DMS 273 treated with DMSO at 0.1 percent for 48 hours (cell line): ENCODE results near the gene STX3.
"Not testable (repeated sequence)": the region's sequence is repeated elsewhere in the genome, so short reads cannot be mapped to it uniquely, and the experiment has no call there.

Source experiments
- DNase-seq: peaks from one replicate; lab custom pipeline; 2025; lab: John Stamatoyannopoulos, UW

STX3 gene

DNA sequence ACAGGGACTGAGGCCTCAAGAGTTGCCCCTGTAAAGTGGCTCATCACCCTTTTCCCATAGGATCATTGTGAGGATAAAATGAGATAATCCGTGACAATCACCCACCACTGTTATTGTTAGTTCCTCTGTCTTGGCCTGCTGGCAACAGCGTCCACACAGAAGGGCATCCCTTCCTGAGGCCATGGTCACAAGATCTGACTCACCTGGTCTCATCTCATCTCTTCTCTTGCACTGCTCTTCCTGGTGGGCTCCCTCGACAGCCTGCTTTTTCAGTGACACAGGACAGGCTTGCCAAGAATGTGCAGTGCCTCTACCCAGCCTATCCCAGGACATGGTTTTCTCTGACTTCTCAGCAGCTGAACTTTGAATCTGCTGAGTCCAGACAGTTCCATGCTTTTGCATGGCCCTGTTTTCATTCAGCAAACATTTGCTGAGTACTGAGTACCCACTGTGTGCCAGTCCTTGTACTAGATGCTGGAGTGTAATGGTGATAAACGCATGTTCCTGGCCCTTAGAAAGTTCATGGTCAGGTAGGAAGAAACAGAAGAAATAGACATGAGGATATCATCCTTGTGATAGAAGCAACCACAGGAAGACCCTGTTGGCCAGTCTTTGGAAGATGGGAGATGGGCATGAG, 3.3 kb downstream of the STX3 start:
- DNase-seq, result no peak

GRCh38 chr11:59759900-59760299, 4.7 kb downstream of the STX3 start:
- no peak for DNase-seq

DNA sequence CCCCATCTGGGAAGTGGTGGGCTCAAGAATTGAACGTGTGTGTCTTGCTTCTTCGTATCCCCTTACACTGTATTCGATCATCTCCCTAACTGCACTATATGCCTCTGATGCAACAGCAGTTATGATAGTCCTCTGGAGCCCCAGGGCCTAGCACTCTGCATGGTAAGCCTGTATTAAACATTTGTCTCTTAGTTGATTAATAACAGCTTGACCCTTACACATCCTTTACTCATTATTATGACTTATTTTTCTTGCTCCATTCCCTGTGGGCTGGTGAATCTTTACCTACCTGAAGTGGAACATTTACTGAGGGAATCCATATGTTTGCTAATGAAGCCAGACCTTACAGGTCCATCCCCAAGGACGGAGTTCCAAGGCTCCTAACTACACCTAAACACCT, 5.6 kb downstream of the STX3 start:
- DNase-seq, result no peak

- no peak for DNase-seq
These were observed 6.8 kb downstream of the STX3 start for GRCh38 chr11:59761993-59762392.

DNA sequence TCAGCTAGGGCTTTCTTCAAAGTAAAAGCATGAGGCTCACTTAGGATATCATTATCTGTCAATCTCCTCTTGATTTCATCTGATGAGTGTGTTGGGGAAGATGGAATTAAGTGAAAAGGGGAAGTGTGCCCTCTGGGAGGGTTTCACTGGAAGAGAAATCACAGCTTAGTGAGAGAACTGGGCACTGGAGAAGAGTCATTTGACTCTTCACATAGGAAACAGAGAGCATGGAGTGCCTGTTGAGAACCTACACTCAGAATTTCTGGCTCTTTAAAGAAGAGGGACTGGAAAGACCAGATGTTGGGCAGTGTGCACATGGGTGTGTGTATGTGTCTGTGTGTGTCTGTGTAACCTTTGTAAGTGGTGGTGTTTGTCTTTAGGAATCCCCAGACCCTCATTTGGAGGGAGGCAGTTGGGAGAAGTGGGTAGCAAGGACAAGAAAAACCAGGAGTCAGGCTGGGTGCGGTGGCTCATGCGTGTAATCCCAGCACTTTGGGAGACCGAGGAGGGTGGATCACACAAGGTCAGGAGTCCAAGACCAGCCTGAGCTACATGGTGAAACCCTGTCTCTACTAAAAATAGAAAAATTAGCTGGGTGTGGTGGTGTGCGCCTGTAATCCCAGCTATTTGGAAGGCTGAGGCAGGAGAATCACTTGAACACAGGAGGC, 10.0 kb downstream of the STX3 start:
- no peak for DNase-seq

DNA sequence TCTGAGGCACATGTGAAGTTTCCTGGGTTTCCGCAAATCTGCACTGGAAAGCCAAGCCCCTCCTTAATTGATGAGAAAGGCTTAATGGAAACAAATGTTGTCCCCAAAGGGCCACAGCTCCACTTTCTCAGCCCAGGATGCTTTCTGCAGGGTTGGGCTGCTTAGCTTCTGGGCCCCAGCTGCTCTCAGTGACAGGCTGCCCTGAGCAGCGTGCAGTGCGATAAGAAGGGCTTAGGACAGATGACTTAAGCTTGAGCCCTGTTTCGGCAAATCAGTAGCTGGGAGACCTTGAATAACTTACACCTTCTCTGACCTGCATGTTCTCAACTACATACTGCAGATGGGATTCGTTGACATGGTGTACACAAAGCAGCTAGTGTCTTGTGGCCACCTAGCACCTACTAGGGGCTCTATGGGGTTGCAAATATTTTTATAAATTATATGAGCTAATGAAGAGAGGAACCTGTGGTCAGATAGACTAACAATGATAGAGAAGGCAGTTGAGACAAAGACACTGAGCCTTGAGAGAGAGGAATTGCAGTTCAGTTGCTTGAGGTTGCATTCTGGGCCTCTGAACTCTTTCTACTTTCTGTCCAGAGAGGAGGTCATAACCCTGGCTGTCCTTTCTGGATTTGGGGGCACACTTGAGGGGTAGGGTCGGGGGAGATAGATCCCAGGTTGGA, 11.5 kb downstream of the STX3 start:
- no peak for DNase-seq

DNA sequence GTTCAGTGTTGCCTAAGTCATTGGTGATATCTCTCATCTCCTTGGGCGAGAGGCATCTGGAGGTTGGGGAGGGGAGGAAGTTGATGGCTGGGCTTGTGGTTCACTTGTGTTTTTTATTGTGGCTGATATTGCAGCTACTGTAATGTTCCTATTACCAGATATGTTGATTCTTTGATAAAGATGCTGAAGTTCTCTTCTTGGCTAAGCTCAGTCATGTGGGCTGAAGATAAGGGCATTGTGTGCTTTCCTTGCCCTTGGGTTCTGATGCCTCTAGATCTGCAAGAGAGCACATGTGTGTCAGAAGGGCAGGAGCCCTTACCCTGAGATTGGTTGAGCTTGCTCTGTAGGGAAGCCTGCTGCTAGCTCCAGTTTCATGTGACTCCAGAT, 12.0 kb downstream of the STX3 start:
- no peak for DNase-seq

GRCh38 chr11:59769111-59769510, 13.9 kb downstream of the STX3 start:
- DNase-seq, result no peak

DNA sequence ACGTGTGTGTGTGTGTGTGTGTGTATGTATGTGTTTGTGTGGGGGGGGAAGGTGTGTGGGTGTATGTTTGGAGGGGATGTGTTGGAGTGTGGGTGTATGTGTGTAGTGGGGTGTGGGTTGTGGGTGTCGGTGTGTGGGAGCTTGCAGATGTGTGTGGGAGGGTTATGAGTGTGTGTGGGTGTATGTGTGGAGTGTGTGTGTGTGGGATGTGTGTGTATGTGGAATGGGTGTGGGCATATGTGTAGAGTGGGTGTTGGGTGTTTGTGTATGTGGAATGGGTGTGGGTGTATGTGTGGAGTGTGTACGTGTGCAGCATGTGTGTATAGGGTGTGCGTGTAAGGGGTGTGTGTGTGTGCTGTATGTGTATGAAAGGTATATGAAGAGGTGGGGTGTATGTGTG, 14.7 kb downstream of the STX3 start:
- DNase-seq, result no peak

DNA sequence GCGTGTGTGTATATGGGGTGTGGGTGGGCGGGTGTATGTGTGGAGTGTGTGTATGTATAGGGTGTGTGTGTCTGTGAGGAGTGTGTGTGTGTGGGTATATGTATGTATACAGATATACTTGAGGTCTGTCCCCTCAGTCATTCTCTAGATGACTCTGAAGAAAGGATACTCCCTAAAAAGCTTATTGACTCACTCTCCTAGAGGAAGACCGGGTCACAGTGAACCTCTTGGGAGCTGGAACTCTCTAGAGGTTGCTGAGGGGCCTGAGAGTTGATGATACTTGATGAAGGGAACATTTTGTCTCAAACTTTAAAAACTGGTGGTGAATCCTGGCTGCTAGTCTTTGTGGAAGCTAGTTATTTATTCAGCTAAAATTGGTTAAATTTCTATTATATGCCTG, 15.1 kb downstream of the STX3 start:
- DNase-seq, result no peak

GRCh38 chr11:59770869-59771268, 15.7 kb downstream of the STX3 start:
- no peak for DNase-seq

- DNase-seq, result no peak
These were observed 16.4 kb downstream of the STX3 start for GRCh38 chr11:59771605-59772004.

- no peak for DNase-seq
These were observed 17.9 kb downstream of the STX3 start for GRCh38 chr11:59773083-59773440.

DNA sequence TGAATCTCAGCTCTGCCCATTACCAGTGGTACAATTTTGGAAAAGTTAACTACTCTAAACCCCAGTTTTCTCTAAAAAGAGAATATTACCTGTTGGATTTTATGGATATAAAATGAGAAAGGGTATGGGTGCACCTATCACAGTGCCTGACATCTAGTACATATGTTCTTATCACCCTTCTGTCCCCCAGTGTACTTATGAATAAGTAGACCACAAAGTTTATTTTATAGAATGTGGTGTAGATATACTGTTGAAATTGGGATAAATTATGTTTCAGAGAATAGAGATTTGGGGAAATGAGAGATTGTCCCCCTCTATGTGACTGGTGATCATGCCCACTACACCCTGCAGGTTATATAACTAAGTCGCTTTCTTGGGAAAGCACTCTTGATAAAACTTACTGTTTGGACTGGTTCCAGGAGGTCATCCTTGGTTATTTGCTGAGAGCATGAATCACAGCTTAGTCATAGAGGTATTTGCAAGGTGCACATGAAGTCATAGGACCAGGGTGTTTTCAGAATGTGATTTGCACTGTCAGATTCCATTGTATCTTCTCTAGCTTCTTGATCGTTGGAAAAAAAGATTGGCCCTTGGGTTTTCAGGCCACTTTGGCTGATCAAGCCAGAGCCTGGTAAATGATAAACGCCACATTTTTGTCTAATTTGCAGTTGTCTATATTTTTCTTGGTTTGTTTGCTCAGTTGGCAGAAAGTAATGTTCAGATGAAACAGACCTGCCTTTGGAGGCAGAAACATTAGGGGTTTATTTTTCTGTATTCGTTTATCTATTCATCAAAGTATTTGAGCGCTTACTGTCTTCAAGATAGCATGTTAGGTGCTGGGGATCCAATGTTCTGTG, 21.3 kb downstream of the STX3 start:
- DNase-seq, result no peak

GRCh38 chr11:59777104-59777503, 21.9 kb downstream of the STX3 start:
- no peak for DNase-seq

DNA sequence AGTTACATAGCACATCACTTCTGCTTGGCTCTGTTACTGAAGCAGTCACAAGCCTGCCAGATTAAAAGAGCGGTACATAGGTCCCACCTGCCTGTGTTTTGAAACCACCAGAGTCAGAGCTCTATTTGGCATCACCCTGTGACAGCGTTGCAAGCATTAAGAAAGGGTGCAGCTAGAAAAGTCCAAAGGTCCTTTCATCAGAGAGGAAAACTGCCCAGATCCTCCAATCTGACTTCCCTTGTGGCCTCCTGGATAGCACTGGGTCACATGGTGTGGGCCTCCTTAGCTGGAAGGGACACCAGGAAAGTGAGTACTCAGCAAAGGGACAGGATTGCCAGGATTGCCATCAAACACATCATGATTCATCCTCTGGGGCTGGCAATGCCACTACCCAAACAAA, 22.9 kb downstream of the STX3 start:
- DNase-seq, result no peak

DNA sequence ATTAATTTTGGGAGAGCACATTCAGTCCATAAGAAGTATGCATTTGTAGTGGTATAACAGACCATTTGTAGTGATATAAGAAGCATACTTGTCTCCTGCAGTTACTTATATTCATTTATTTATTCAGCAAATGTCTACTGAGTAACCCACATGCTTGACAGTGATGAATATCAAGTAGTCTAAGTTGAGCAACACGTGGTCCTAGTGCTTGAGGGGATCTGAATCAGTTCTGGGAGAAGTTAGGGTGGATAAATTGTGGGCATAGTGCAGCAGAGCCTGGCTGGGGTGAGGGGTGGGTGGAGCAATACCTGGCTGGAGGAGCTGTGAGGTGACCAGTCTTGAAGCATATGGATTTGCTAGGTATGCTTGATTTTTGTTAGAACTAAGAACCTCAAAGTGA, 24.3 kb downstream of the STX3 start:
- DNase-seq, result no peak

GRCh38 chr11:59782080-59782479, 26.9 kb downstream of the STX3 start:
- no peak for DNase-seq

DNA sequence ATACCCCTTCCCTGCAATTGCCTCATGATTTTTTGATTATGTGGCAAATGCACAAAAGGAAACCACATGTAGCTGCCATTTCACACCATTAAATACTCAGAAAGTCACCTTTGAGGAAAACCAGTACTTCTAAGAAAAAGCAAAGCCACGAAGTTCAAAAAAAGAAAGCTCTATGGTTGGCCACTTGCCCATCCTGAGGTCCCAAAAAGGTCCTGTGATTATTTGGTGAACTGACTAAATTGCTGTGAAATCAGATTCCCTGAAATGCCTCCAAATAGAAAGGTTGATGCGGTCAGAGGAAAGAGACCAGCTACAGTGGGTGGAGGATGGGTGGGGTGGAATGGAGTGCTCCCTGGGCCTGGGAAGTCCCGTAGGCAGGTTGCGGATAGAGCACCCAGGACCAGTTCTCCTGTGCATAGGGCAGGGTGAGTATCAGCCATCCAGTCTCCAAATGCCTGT, 28.5 kb downstream of the STX3 start:
- DNase-seq, result no peak

DNA sequence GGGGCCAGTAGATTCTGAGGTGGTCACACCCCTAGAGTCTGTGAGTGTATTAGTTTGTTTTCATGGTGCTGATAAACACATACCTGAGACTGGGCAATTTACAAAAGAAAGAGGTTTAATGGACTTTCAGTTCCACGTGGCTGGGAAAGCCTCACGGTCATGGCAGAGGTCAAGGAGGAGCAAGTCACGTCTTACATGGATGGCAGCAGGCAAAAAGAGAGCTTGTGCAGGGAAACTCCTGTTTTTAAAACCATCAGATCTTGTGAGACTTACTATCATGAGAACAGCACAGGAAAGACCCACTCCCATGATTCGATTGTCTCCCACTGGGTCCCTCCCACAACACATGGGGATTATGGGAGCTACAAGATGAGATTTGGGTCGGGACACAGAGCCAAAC, 29.3 kb downstream of the STX3 start:
- DNase-seq, result not testable (repeated sequence)

- no peak for DNase-seq
These were observed 30.6 kb downstream of the STX3 start for GRCh38 chr11:59785818-59786217.

GRCh38 chr11:59787255-59787588, 32.0 kb downstream of the STX3 start:
- no peak for DNase-seq

GRCh38 chr11:59787816-59788215, 32.6 kb downstream of the STX3 start:
- no peak for DNase-seq
